K562 (cell line): Measurements from ENCODE around the gene XRCC3. TPM values are rescaled to one million over a fixed set of nuclear protein-coding genes. Genes with fewer than 3 reads are reported as not detected.

Experiments
- ATAC-seq: fragments of 200-7000 bp; cut with Tn5 transposase; 3 replicates; pipeline ENCODE4 v1.9.1; 2020; ENCODE audit warnings: moderate library complexity
- BruUV-seq: library from RNA; stranded (reverse); fragments of 400-500 nt; replicated peaks from 2 replicates; lab custom pipeline; 2021; lab: Mats Ljungman, UMichigan
- CTCF ChIA-PET: fragments of 300-600 bp; formaldehyde crosslinking; extraction: SDS; loops from one replicate; lab custom pipeline; 2021; ENCODE audit warnings: low intra/inter-chr PET ratio; lab: Yijun Ruan, JAX
- POLR2A ChIA-PET: fragments of 300-600, 350-650 bp; sonication (Branson Sonifier 250); formaldehyde crosslinking; extraction: SDS; loops from one replicate; lab custom pipeline; 2021; ENCODE audit warnings: antibody characterized with exemption, inconsistent platforms; lab: Yijun Ruan, JAX
- DNase-seq, 4 experiments: peaks; one replicate each; pipeline versions ENCODE4 v3.0.0 to v3.0.0-alpha.2; 2011 to 2018; ENCODE audit warnings: low spot score in 3 of 4, mixed read lengths in 3 of 4; ENCODE audit errors: extremely low read depth in 1 of 4
- FAIRE-seq: peaks from 2 replicates; lab custom pipeline; 2011; peaks lifted over from hg19 to GRCh38; lab: Jason Lieb, UNC
- H2AFZ ChIP-seq: 2 replicates; pipeline ENCODE4 v1.6.0; 2011; ENCODE audit warnings: low read depth, low read length, control low read depth, inconsistent platforms
- H3K27ac ChIP-seq: fragments of 200-600 bp; 3 replicates; pipeline ENCODE4 v1.8.0; 2011; ENCODE audit warnings: low read depth, mild to moderate bottlenecking, control low read depth, inconsistent platforms, low read length, moderate library complexity, mixed read lengths; ENCODE audit errors: extremely low read depth
- H3K27me3 ChIP-seq, 2 experiments: fragments of 300-600 bp in 1 of 2; 2 replicates in 1 of 2; 3 replicates in 1 of 2; pipeline versions ENCODE4 v1.6.0 to v1.8.0; 2011; ENCODE audit warnings: inconsistent platforms in 2 of 2, low read length in 2 of 2, mild to moderate bottlenecking in 1 of 2, mixed read lengths in 1 of 2, moderate library complexity in 1 of 2; ENCODE audit not compliant: control insufficient read depth in 2 of 2, insufficient read depth in 2 of 2
- H3K36me3 ChIP-seq: fragments of 300-600 bp; 3 replicates; pipeline ENCODE4 v1.8.0; 2011; ENCODE audit warnings: mild to moderate bottlenecking, low read length, inconsistent platforms; ENCODE audit not compliant: control insufficient read depth, insufficient read depth
- H3K4me1 ChIP-seq, 2 experiments: fragments of 200-600 bp in 1 of 2; replicated peaks in 1 of 2; 2 replicates in 1 of 2; 3 replicates in 1 of 2; pipeline versions ENCODE4 v1.5.1 to v1.8.0; 2011; ENCODE audit warnings: inconsistent platforms in 2 of 2, low read length in 2 of 2, mild to moderate bottlenecking in 1 of 2, mixed read lengths in 1 of 2, moderate library complexity in 1 of 2; ENCODE audit not compliant: control insufficient read depth in 2 of 2, insufficient read depth in 2 of 2
- H3K4me2 ChIP-seq: 2 replicates; pipeline ENCODE4 v1.6.1; 2011; ENCODE audit warnings: low read length, control low read depth, inconsistent platforms, mixed read lengths; ENCODE audit not compliant: insufficient read depth
- H3K4me3 ChIP-seq: fragments of 200-600 bp; sonication (generic), shearing (Covaris generic); 2 replicates; pipeline ENCODE4 v1.5.1; 2016; ENCODE audit warnings: control low read depth, inconsistent platforms
- H3K79me2 ChIP-seq: fragments of 200-600 bp; 3 replicates; pipeline ENCODE4 v1.8.0; 2011; ENCODE audit warnings: low read length, inconsistent platforms; ENCODE audit not compliant: control insufficient read depth, insufficient read depth
- H3K9ac ChIP-seq, 2 experiments: 2 replicates each; pipeline versions ENCODE4 v1.6.0 to v1.6.1; 2011; ENCODE audit warnings: low read depth in 2 of 2, low read length in 2 of 2, control low read depth in 1 of 2, inconsistent platforms in 1 of 2, mild to moderate bottlenecking in 1 of 2, mixed read lengths in 1 of 2; ENCODE audit not compliant: insufficient read depth in 1 of 2
- H3K9me1 ChIP-seq: one replicate; pipeline ENCODE4 v1.6.0; 2011; ENCODE audit warnings: inconsistent platforms, mild to moderate bottlenecking, low read length, moderate library complexity; ENCODE audit not compliant: control insufficient read depth, insufficient read depth
- H3K9me3 ChIP-seq: replicated peaks from 2 replicates; pipeline ENCODE4 v1.5.1; 2011; ENCODE audit warnings: low read depth, low read length, inconsistent platforms; ENCODE audit not compliant: control insufficient read depth, insufficient read depth
- H4K20me1 ChIP-seq: replicated peaks from 2 replicates; pipeline ENCODE4 v1.6.1; 2011; ENCODE audit warnings: low read length, inconsistent platforms, mixed read lengths; ENCODE audit not compliant: control insufficient read depth, insufficient read depth
- ARID2 ChIP-seq: fragments of 450-650 bp; IDR thresholded peaks from 2 replicates; pipeline ENCODE4 v1.6.1; 2017; ENCODE audit warnings: antibody characterized with exemption, mild to moderate bottlenecking
- CBX2 ChIP-seq: fragments of 200-600 bp; sonication (generic); IDR thresholded peaks from one replicate; pipeline ENCODE4 v1.6.1; 2012; ENCODE audit warnings: mild to moderate bottlenecking, low read length, inconsistent platforms; ENCODE audit not compliant: insufficient read depth, poor library complexity, severe bottlenecking
- E4F1 ChIP-seq: fragments of 250-450 bp; sonication (Bioruptor Pico); IDR thresholded peaks from 2 replicates; pipeline ENCODE4 v1.5.0; 2021; ENCODE audit warnings: mild to moderate bottlenecking, borderline replicate concordance
- FIP1L1 ChIP-seq: fragments of 200-400 bp; formaldehyde crosslinking; IDR thresholded peaks from 2 replicates; pipeline ENCODE4 v1.6.1; 2018; ENCODE audit warnings: mild to moderate bottlenecking, low read depth, low read length; ENCODE audit not compliant: poor library complexity, severe bottlenecking
- GTF2A2 ChIP-seq: IDR thresholded peaks from 2 replicates; pipeline ENCODE4 v1.6.1; 2016; ENCODE audit warnings: mild to moderate bottlenecking, missing genetic modification characterization, missing compliant biosample characterization
- HEY1 ChIP-seq: fragments of 250-450 bp; sonication (Bioruptor Pico); IDR thresholded peaks from 2 replicates; pipeline ENCODE4 v1.5.0; 2020; ENCODE audit warnings: mild to moderate bottlenecking, moderate library complexity, borderline replicate concordance
- HINFP ChIP-seq: fragments of 450-650 bp; conservative IDR thresholded peaks from 2 replicates; pipeline ENCODE4 v1.6.1; 2016; ENCODE audit warnings: missing genetic modification characterization, low read depth, mild to moderate bottlenecking, control low read depth, missing compliant biosample characterization
- KDM4B ChIP-seq, 2 experiments: fragments of 450-650 bp in 1 of 2; sonication (generic) in 1 of 2; IDR thresholded peaks; 2 replicates each; pipeline ENCODE4 v1.6.1; 2016 to 2017; ENCODE audit warnings: borderline replicate concordance in 2 of 2, antibody characterized with exemption in 1 of 2, low read depth in 1 of 2, mild to moderate bottlenecking in 1 of 2
- MCM5 ChIP-seq: fragments of 450-650 bp; IDR thresholded peaks from 2 replicates; pipeline ENCODE4 v1.6.1; 2016; ENCODE audit warnings: low read depth
- MEF2D ChIP-seq: conservative IDR thresholded peaks from 2 replicates; pipeline ENCODE4 v1.6.1; 2016; ENCODE audit warnings: low read depth, missing genetic modification characterization, missing compliant biosample characterization
- RNF2 ChIP-seq: sonication (generic); IDR thresholded peaks from 2 replicates; pipeline ENCODE4 v1.6.1; 2016
- SAP30 ChIP-seq: fragments of 200-600 bp; sonication (generic); IDR thresholded peaks from 2 replicates; pipeline ENCODE4 v1.6.1; 2012; ENCODE audit warnings: borderline replicate concordance, low read depth, mild to moderate bottlenecking, moderate library complexity, low read length, control low read depth, inconsistent platforms; ENCODE audit not compliant: insufficient read depth, poor library complexity, severe bottlenecking
- ZNF253 ChIP-seq: fragments of 250-450 bp; sonication (Bioruptor Pico); conservative IDR thresholded peaks from 2 replicates; pipeline ENCODE4 v1.6.1; 2021; ENCODE audit warnings: mild to moderate bottlenecking
- ZNF780A ChIP-seq: fragments of 250-450 bp; sonication (Bioruptor Pico); IDR thresholded peaks from 2 replicates; pipeline ENCODE4 v1.5.0; 2021; ENCODE audit warnings: mild to moderate bottlenecking
- WGBS: fragments of 100-300 bp; shearing (Covaris generic); methylation state at CpG from one replicate; pipeline ENCODE4 v1.1.6; 2016; ENCODE audit warnings: low coverage, mixed read lengths; ENCODE audit not compliant: insufficient coverage; ENCODE audit errors: missing lambda C conversion rate; 5-methylcytosine and 5-hydroxymethylcytosine counted together
- in situ Hi-C: fragments of 300-500 bp; cut with MboI; formaldehyde crosslinking; loops from 4 replicates; pipeline ENCODE4 v1.15.0; 2018; ENCODE audit warnings: inconsistent platforms, mixed read lengths
- intact Hi-C: fragments of 100-400 bp; cut with micrococcal nuclease; formaldehyde crosslinking; loops from 2 replicates; pipeline ENCODE4 v1.14.2; 2022
- polyA plus RNA-seq, 8 experiments: library from polyadenylated mRNA; depleted of rRNA in 4 of 8; stranded (reverse) in 5 of 8; unstranded in 3 of 8; fragments of >200 nt; fragmentation: Nextera tagmentation in 2 of 8; fragmentation: Illumina TruSeq in 1 of 8; extraction: Ambion mirVana in 2 of 8; extraction: Trizol in 1 of 8; gene quantifications; 2 replicates each; pipeline versions ENCODE4 v1.2.1 to v1.2.3, GENCODE V29; 2011 to 2014; ENCODE audit warnings: inconsistent platforms in 1 of 8, missing spikeins in 1 of 8
- total RNA-seq, 7 experiments: library from RNA; depleted of rRNA in 6 of 7; stranded (reverse); fragments of >200 nt in 6 of 7; fragmentation: Illumina TruSeq in 2 of 7; extraction: Trizol in 2 of 7; gene quantifications; 2 replicates each; pipeline versions ENCODE4 v1.2.1 to v1.2.3, GENCODE V29; 2011 to 2021; ENCODE audit warnings: low replicate concordance in 1 of 7

XRCC3 gene
- total and polyA plus RNA-seq, 9 of the 15 experiments (the other 6 are each of a cell fraction or from before 2014, with no cell fraction given), result 0.34 to 59.3 (median 30.3) TPM

GRCh38 chr14:103685276-103686211 lies 29.7 kb downstream of the XRCC3 start:
- Histone ChIP-seq H3K9me3 (no peaks in the 10 kb centered on the region), H3K36me3 (peaks cover 71% of the 10 kb centered on the region; the same call in 1 of the 3 replicates), H3K4me2 (no peak overlapping the region), H3K4me3 (no peak overlapping the region), H3K79me2 (no peaks in the 10 kb centered on the region), H3K9me1 (no peaks in the 10 kb centered on the region), H3K4me1 (no peaks in the 10 kb centered on the region), H3K9ac (no peak overlapping the region), H3K27ac (no peak overlapping the region)
- in situ Hi-C loops, result no loop called here
- intact Hi-C loops, result loop anchor here (10.0 kb wide), 1 partner anchor 111 kb away; no protein-coding TSS in a partner anchor
- CTCF ChIA-PET, result no interaction called here
- no peak for TF ChIP-seq MCM5
- TF ChIP-seq E4F1 (CRISPR knock-in tag), result no peak
- no peak for TF ChIP-seq KDM4B (IDR thresholded peaks at IDR 0.05; ENCODE audit: borderline replicate concordance in 2 of 2, low read depth in 1 of 2)
- TF ChIP-seq ZNF253 (CRISPR knock-in tag), result no peak
- no peak for TF ChIP-seq FIP1L1
- TF ChIP-seq RNF2, result no peak
- TF ChIP-seq HEY1, result no peak
- TF ChIP-seq ARID2, result no peak
- no peak for TF ChIP-seq GTF2A2
- no peak for TF ChIP-seq HINFP (tag)
- TF ChIP-seq CBX2, result no peak
- TF ChIP-seq SAP30, result no peak
- no peak for TF ChIP-seq MEF2D (tag)
- no peak for TF ChIP-seq ZNF780A (CRISPR knock-in tag)
- TF ChIP-seq, all 486 proteins: peak for 0
- no peaks in the 10 kb centered on the region for H4K20me1 ChIP-seq
- WGBS, result 94% methylated on average over 12 of the region's 23 CpGs
- FAIRE-seq, result no peak
- ATAC-seq, result no peak
- DNase-seq, result no peak
- POLR2A ChIA-PET, result interaction anchor here (1.8 kb wide), 1 partner anchor 9 kb away, joined by 4 read pairs; no protein-coding TSS in a partner anchor
- H2AFZ ChIP-seq, result no peak overlapping the region
- BruUV-seq, result no TSS peak
- H3K27me3 ChIP-seq, result no peaks in the 10 kb centered on the region
